SK-N-SH treated with all-trans-retinoic acid at 6 μM for 48 hours (cell line): ENCODE results near the gene ZSWIM6.

Source experiments
- ATAC-seq: fragments of 200-7000 bp; cut with Tn5 transposase; 3 replicates; pipeline ENCODE4 v1.9.1; 2020; ENCODE audit warnings: mild to moderate bottlenecking, moderate library complexity
- ARNTL ChIP-seq: fragments of 450-650 bp; formaldehyde crosslinking; IDR thresholded peaks from 2 replicates; pipeline ENCODE4 v1.5.0; 2020; ENCODE audit warnings: low read depth, mild to moderate bottlenecking, moderate library complexity, borderline replicate concordance
- BACH2 ChIP-seq: fragments of 250-450 bp; sonication (Bioruptor Pico); IDR thresholded peaks from 2 replicates; pipeline ENCODE4 v1.9.0; 2021; ENCODE audit warnings: mild to moderate bottlenecking, borderline replicate concordance
- CSDC2 ChIP-seq: fragments of 250-450 bp; sonication (Bioruptor Pico); IDR thresholded peaks from 2 replicates; pipeline ENCODE4 v1.5.0; 2020; ENCODE audit warnings: mild to moderate bottlenecking, moderate library complexity
- ESRRG ChIP-seq: fragments of 250-450 bp; sonication (Bioruptor Pico); IDR thresholded peaks from 2 replicates; pipeline ENCODE4 v1.6.1; 2021; ENCODE audit warnings: mild to moderate bottlenecking
- GLIS3 ChIP-seq: fragments of 250-450 bp; sonication (Bioruptor Pico); IDR thresholded peaks from 2 replicates; pipeline ENCODE4 v1.5.0; 2020; ENCODE audit warnings: mild to moderate bottlenecking, moderate library complexity
- ISL1 ChIP-seq: fragments of 250-450 bp; sonication (Bioruptor Pico); IDR thresholded peaks from 2 replicates; pipeline ENCODE4 v2.1.2; 2022; ENCODE audit warnings: mild to moderate bottlenecking, moderate library complexity
- OSR1 ChIP-seq: fragments of 250-450 bp; sonication (Bioruptor Pico); IDR thresholded peaks from 2 replicates; pipeline ENCODE4 v1.8.0; 2022; ENCODE audit warnings: moderate library complexity, mild to moderate bottlenecking, inconsistent platforms
- PATZ1 ChIP-seq: fragments of 250-450 bp; sonication (Bioruptor Pico); IDR thresholded peaks from 2 replicates; pipeline ENCODE4 v1.8.0; 2020; ENCODE audit warnings: mild to moderate bottlenecking, moderate library complexity, borderline replicate concordance
- PPARA ChIP-seq: fragments of 250-450 bp; sonication (Bioruptor Pico); IDR thresholded peaks from 2 replicates; pipeline ENCODE4 v1.5.0; 2020; ENCODE audit warnings: mild to moderate bottlenecking, borderline replicate concordance
- RARB ChIP-seq: fragments of 250-450 bp; sonication (Bioruptor Pico); IDR thresholded peaks from 2 replicates; pipeline ENCODE4 v1.8.0; 2021; ENCODE audit warnings: mild to moderate bottlenecking, moderate library complexity
- SNAI2 ChIP-seq: fragments of 250-450 bp; sonication (Bioruptor Pico); IDR thresholded peaks from 2 replicates; pipeline ENCODE4 v1.5.0; 2020; ENCODE audit warnings: mild to moderate bottlenecking, moderate library complexity
- TCF4 ChIP-seq: fragments of 250-450 bp; sonication (Bioruptor Pico); IDR thresholded peaks from 2 replicates; pipeline ENCODE4 v1.8.0; 2021; ENCODE audit warnings: mild to moderate bottlenecking, moderate library complexity, borderline replicate concordance
- TOX ChIP-seq: fragments of 250-450 bp; sonication (Bioruptor Pico); IDR thresholded peaks from 2 replicates; pipeline ENCODE4 v1.8.0; 2021; ENCODE audit warnings: mild to moderate bottlenecking, moderate library complexity, borderline replicate concordance
- TSHZ2 ChIP-seq: fragments of 250-450 bp; sonication (Bioruptor Pico); IDR thresholded peaks from 2 replicates; pipeline ENCODE4 v1.5.0; 2020; ENCODE audit warnings: mild to moderate bottlenecking, moderate library complexity
- ZC3H10 ChIP-seq: fragments of 250-450 bp; sonication (Bioruptor Pico); IDR thresholded peaks from 2 replicates; pipeline ENCODE4 v1.5.1; 2021; ENCODE audit warnings: mild to moderate bottlenecking, moderate library complexity
- ZFP3 ChIP-seq: fragments of 250-450 bp; sonication (Bioruptor Pico); IDR thresholded peaks from 2 replicates; pipeline ENCODE4 v1.5.0; 2020; ENCODE audit warnings: mild to moderate bottlenecking, moderate library complexity
- ZFP30 ChIP-seq: fragments of 450-650 bp; formaldehyde crosslinking; IDR thresholded peaks from 2 replicates; pipeline ENCODE4 v1.5.0; 2022; ENCODE audit warnings: mild to moderate bottlenecking, moderate library complexity
- ZNF565 ChIP-seq: fragments of 450-650 bp; formaldehyde crosslinking; conservative IDR thresholded peaks from 2 replicates; pipeline ENCODE4 v1.5.0; 2020; ENCODE audit warnings: low read depth, mild to moderate bottlenecking, moderate library complexity
- ZNF70 ChIP-seq: fragments of 450-650 bp; formaldehyde crosslinking; IDR thresholded peaks from 2 replicates; pipeline ENCODE4 v1.5.0; 2020; ENCODE audit warnings: mild to moderate bottlenecking, moderate library complexity
- ZNF8 ChIP-seq: fragments of 450-650 bp; formaldehyde crosslinking; IDR thresholded peaks from 2 replicates; pipeline ENCODE4 v1.5.0; 2020; ENCODE audit warnings: mild to moderate bottlenecking, moderate library complexity

Gene ZSWIM6

GRCh38 chr5:61379677-61380076, 47.6 kb downstream of the ZSWIM6 start:
- ATAC-seq, result no peak
- TF ChIP-seq TSHZ2 (CRISPR knock-in tag) (no peak), ZNF565 (CRISPR knock-in tag) (no peak), TOX (CRISPR knock-in tag) (no peak), ZNF8 (no peak), PPARA (CRISPR knock-in tag) (no peak), ESRRG (no peak), ISL1 (CRISPR knock-in tag) (no peak), PATZ1 (CRISPR knock-in tag) (no peak), CSDC2 (CRISPR knock-in tag) (no peak), ZC3H10 (CRISPR knock-in tag) (no peak)
- TF ChIP-seq, all 23 proteins: peak for 0

- TF ChIP-seq ZNF8 (no peak), ZFP3 (CRISPR knock-in tag) (no peak), ZC3H10 (CRISPR knock-in tag) (no peak), ESRRG (no peak), ZFP30 (no peak), ARNTL (CRISPR knock-in tag) (no peak), ZNF70 (CRISPR knock-in tag) (no peak), GLIS3 (no peak), CSDC2 (CRISPR knock-in tag) (no peak), BACH2 (CRISPR knock-in tag) (no peak), PATZ1 (CRISPR knock-in tag) (no peak), SNAI2 (CRISPR knock-in tag) (no peak), ZNF565 (CRISPR knock-in tag) (no peak)
- ATAC-seq, result no peak
Observed at GRCh38 chr5:61381968-61382367, 49.9 kb downstream of the ZSWIM6 start.

GRCh38 chr5:61385627-61386026, 53.6 kb downstream of the ZSWIM6 start:
- peak; percentile 17; the same call in 2 of the 3 replicates for ATAC-seq
- TF ChIP-seq OSR1 (CRISPR knock-in tag) (no peak), ZNF8 (no peak), ZNF565 (CRISPR knock-in tag) (no peak), TCF4 (CRISPR knock-in tag) (no peak), RARB (no peak), SNAI2 (CRISPR knock-in tag) (no peak), TSHZ2 (CRISPR knock-in tag) (no peak), PATZ1 (CRISPR knock-in tag) (no peak), ISL1 (CRISPR knock-in tag) (no peak)
